ENCODE data around the gene DPP8. TPM values are rescaled to one million over a fixed set of nuclear protein-coding genes. Genes with fewer than 3 reads are reported as not detected.

Gene DPP8
- polyA plus RNA-seq, 2 of the 4 experiments (the other 2 are of a cell fraction): 24.4 to 41.8 TPM

GRCh38 chr15:65528461-65529060 is 11.1 kb upstream of the DPP8 start:
- peaks cover 28% of the 10 kb centered on the region for H3K4me1 ChIP-seq
- ChIA-PET POLR2A (interaction anchor here (2.1 kb wide), 1 partner anchor 12 kb away, joined by 23 read pairs; no protein-coding TSS in a partner anchor), CTCF (interaction anchor here (0.6 to 1.4 kb wide), 4 partner anchors 11 to 178 kb away, joined by 3 to 4 read pairs (median 3); no protein-coding TSS in a partner anchor)
- H3K4me2 ChIP-seq: no peak overlapping the region
- H3K27ac ChIP-seq: no peak overlapping the region
- WGBS (ENCODE audit: missing lambda C conversion rate): 89% methylated on average over 20 of the region's 20 CpGs
- TF ChIP-seq HDAC2 (IDR thresholded peaks at IDR 0.05): no peak
- TF ChIP-seq BHLHE40 (IDR thresholded peaks at IDR 0.05; ENCODE audit: low read depth, low read length): no peak
- no peak for TF ChIP-seq PHF8 (IDR thresholded peaks at IDR 0.05; ENCODE audit: borderline replicate concordance, low read depth)
- no peak for TF ChIP-seq ZC3H11A (IDR thresholded peaks at IDR 0.05)
- no peak for TF ChIP-seq NPAS2 (CRISPR knock-in tag; IDR thresholded peaks at IDR 0.05; ENCODE audit: borderline replicate concordance)
- TF ChIP-seq ATOH8 (CRISPR knock-in tag; IDR thresholded peaks at IDR 0.05; ENCODE audit: low read depth): no peak
- TF ChIP-seq CHD2 (IDR thresholded peaks at IDR 0.05; ENCODE audit: low read length, partially characterized antibody): no peak
- no peak for TF ChIP-seq KDM1A (IDR thresholded peaks at IDR 0.05; ENCODE audit: low read depth)
- TF ChIP-seq RCOR1 (IDR thresholded peaks at IDR 0.05; ENCODE audit: low read depth, low read length): no peak
- TF ChIP-seq TP53 (CRISPR knock-in tag; IDR thresholded peaks at IDR 0.05): no peak
- no peak for TF ChIP-seq HOXB13 (CRISPR knock-in tag; IDR thresholded peaks at IDR 0.05; ENCODE audit: low read depth)
- no peak for TF ChIP-seq JUNB (IDR thresholded peaks at IDR 0.05)
- no peak for TF ChIP-seq E2F6 (IDR thresholded peaks at IDR 0.05; ENCODE audit: borderline replicate concordance, low read depth)
- no peak for TF ChIP-seq CBX8 (IDR thresholded peaks at IDR 0.05)
- no peak for TF ChIP-seq BCL3 (IDR thresholded peaks at IDR 0.05)
- TF ChIP-seq ZSCAN20 (CRISPR knock-in tag; IDR thresholded peaks at IDR 0.05): no peak
- TF ChIP-seq FOSB (CRISPR knock-in tag; IDR thresholded peaks at IDR 0.05): no peak
- TF ChIP-seq JUN (IDR thresholded peaks at IDR 0.05): no peak
- no peaks in the 10 kb centered on the region for H3K9me3 ChIP-seq
- FAIRE-seq (no peak), ATAC-seq (no peak), DNase-seq (ENCODE audit: low read depth in 1 of 2, low spot score in 1 of 2) (no peak)
- no peak overlapping the region for H3K4me3 ChIP-seq

- WGBS (ENCODE audit: missing lambda C conversion rate): 97% methylated on average over 1 of the region's 1 CpG
- no peak overlapping the region for H3K4me3 ChIP-seq
- H3K4me1 ChIP-seq: peaks cover 4% of the 10 kb centered on the region; the same call in 1 of the 3 replicates
- ChIA-PET CTCF (interaction anchor here (0.6 to 2.3 kb wide), 5 partner anchors 10 to 204 kb away, joined by 3 to 10 read pairs (median 5); no protein-coding TSS in a partner anchor), POLR2A (interaction anchor here (1.2 to 1.3 kb wide), 2 partner anchors 13 to 344 kb away, joined by 3 read pairs; partner anchors contain the start of gene RAB11A)
- H3K9me3 ChIP-seq: no peaks in the 10 kb centered on the region
- TF ChIP-seq HOXB5 (CRISPR knock-in tag; IDR thresholded peaks at IDR 0.05) (no peak), PBX3 (IDR thresholded peaks at IDR 0.05) (no peak), RAD21 (conservative IDR thresholded peaks at IDR 0.05 in 1 of 2, IDR thresholded peaks at IDR 0.05 in 1 of 2) (no peak), MAZ (IDR thresholded peaks at IDR 0.05; ENCODE audit: borderline replicate concordance, low read depth, low read length) (no peak), EP300 (IDR thresholded peaks at IDR 0.05) (no peak), ZFP36 (IDR thresholded peaks at IDR 0.05; ENCODE audit: borderline replicate concordance, partially characterized antibody) (no peak), ESRRA (IDR thresholded peaks at IDR 0.05; ENCODE audit: borderline replicate concordance, low read length) (no peak), HMGXB4 (CRISPR knock-in tag; IDR thresholded peaks at IDR 0.05; ENCODE audit: borderline replicate concordance) (no peak), ATOH8 (CRISPR knock-in tag; IDR thresholded peaks at IDR 0.05; ENCODE audit: low read depth) (no peak), RCOR1 (IDR thresholded peaks at IDR 0.05; ENCODE audit: low read depth, low read length) (no peak), ZC3H11A (IDR thresholded peaks at IDR 0.05) (no peak), EHMT2 (IDR thresholded peaks at IDR 0.05; ENCODE audit: low read depth) (no peak)
- H3K4me2 ChIP-seq: no peak overlapping the region
- no peak for DNase-seq (ENCODE audit: low read depth in 1 of 2, low spot score in 1 of 2)
- no peak overlapping the region for H3K27ac ChIP-seq
- no peak for FAIRE-seq
- ATAC-seq: no peak
Observed at GRCh38 chr15:65525622-65526021, 8.1 kb upstream of the DPP8 start.

All from A549 (cell line).